ENCODE data around the gene NUP133. TPM values are rescaled to one million over a fixed set of nuclear protein-coding genes. Genes with fewer than 3 reads are reported as not detected.

NUP133 gene
- total and polyA plus RNA-seq, 2 experiments from 2014 or later = 29.5 to 65.4 TPM

DNA sequence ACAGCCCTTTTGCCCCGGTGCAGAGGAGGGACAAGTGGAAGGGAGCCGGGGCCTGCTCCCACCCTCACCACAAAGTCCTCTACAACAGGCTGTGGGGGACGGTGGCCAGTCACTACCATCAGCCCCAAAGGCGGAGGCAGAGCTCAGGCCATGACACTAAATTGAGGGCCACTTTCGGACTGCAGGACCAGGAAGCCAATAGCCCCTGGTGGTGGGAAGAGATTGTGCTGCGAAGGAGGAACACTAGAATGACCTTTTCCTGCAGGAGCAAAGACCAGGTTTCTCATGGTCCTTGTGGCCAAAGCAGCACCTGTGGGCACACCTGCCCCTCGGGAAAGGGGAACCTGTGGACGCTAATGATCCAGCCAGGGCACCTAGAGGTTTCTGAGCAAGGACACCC, 104.6 kb downstream of the NUP133 start (continued):
- TF ChIP-seq REST (IDR thresholded peaks at IDR 0.05; ENCODE audit: unreplicated experiment) = no peak
- TF ChIP-seq CREB1 (CRISPR knock-in tag; IDR thresholded peaks at IDR 0.05; ENCODE audit: low read depth) = no peak
- TF ChIP-seq ZNF331 (CRISPR knock-in tag; IDR thresholded peaks at IDR 0.05; ENCODE audit: low read depth) = no peak
- TF ChIP-seq, protein P1, sequence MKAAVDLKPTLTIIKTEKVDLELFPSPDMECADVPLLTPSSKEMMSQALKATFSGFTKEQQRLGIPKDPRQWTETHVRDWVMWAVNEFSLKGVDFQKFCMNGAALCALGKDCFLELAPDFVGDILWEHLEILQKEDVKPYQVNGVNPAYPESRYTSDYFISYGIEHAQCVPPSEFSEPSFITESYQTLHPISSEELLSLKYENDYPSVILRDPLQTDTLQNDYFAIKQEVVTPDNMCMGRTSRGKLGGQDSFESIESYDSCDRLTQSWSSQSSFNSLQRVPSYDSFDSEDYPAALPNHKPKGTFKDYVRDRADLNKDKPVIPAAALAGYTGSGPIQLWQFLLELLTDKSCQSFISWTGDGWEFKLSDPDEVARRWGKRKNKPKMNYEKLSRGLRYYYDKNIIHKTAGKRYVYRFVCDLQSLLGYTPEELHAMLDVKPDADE (IDR thresholded peaks at IDR 0.05) = no peak
- TF ChIP-seq STAT1 (IDR thresholded peaks at IDR 0.05; ENCODE audit: unreplicated experiment) = no peak
- no peak for TF ChIP-seq ZNF114 (CRISPR knock-in tag; IDR thresholded peaks at IDR 0.05)

DNA sequence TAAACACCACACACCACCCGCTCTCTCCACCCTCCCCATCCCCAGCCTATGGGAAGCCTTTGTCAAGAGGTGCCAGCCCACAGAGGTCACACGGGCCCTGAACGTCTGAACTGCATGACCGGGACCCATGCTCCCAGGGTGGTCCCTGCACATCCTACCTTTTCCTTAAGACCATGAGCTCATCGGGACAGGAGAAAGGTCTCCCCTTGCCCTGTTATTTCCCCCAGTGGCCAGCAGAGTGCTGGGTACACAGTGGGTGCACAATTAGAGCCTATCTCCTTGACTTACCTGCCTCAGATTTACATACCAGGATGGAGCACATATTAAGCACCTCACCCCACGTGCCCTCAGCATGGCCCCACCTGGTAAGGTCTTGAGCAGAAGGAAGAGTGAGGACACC, 105.1 kb downstream of the NUP133 start:
- Histone ChIP-seq H3F3A (replicated peaks; ENCODE audit: low read depth) (no peaks in the 10 kb centered on the region), H3K4me2 (no peak overlapping the region), H3K4me3 (no peak overlapping the region), H3K27ac (ENCODE audit: low read depth) (no peak overlapping the region), H4K20me1 (replicated peaks; ENCODE audit: insufficient read depth) (no peaks in the 10 kb centered on the region), H2AFZ (0 out of 2 replicates have a peak overlapping the region, but pooled peaks have one; percentile 18), H3K36me3 (ENCODE audit: insufficient read depth) (no peaks in the 10 kb centered on the region), H3K79me2 (replicated peaks; ENCODE audit: insufficient read depth) (no peaks in the 10 kb centered on the region), H3K4me1 (ENCODE audit: insufficient read depth) (peaks cover 8% of the 10 kb centered on the region; the same call in 1 of the 2 replicates), H3K27me3 (ENCODE audit: insufficient read depth) (peaks cover 28% of the 10 kb centered on the region), H3K9me2 (ENCODE audit: insufficient read depth) (peaks cover 3% of the 10 kb centered on the region)
- Mint-ChIP-seq H3K4me1 (peaks cover 3% of the 10 kb centered on the region), H3K36me3 (ENCODE audit: low read depth) (no peaks in the 10 kb centered on the region), H3K9me3 (peaks cover 3% of the 10 kb centered on the region; the same call in 1 of the 3 replicates), H3K27me3 (ENCODE audit: insufficient read depth, low read depth, poor library complexity) (peaks cover 40% of the 10 kb centered on the region), H3K4me3 (no peak overlapping the region), H3K27ac (no peak overlapping the region)
- DNase-seq (ENCODE audit: low spot score) (no peak), ATAC-seq (no peak)
- TF ChIP-seq, protein P2, sequence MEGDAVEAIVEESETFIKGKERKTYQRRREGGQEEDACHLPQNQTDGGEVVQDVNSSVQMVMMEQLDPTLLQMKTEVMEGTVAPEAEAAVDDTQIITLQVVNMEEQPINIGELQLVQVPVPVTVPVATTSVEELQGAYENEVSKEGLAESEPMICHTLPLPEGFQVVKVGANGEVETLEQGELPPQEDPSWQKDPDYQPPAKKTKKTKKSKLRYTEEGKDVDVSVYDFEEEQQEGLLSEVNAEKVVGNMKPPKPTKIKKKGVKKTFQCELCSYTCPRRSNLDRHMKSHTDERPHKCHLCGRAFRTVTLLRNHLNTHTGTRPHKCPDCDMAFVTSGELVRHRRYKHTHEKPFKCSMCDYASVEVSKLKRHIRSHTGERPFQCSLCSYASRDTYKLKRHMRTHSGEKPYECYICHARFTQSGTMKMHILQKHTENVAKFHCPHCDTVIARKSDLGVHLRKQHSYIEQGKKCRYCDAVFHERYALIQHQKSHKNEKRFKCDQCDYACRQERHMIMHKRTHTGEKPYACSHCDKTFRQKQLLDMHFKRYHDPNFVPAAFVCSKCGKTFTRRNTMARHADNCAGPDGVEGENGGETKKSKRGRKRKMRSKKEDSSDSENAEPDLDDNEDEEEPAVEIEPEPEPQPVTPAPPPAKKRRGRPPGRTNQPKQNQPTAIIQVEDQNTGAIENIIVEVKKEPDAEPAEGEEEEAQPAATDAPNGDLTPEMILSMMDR (conservative IDR thresholded peaks at IDR 0.05; ENCODE audit: low read depth in 2 of 2) = no peak
- no peak for TF ChIP-seq EZH2phosphoT487 (IDR thresholded peaks at IDR 0.05; ENCODE audit: unreplicated experiment)
- TF ChIP-seq EZH2 (IDR thresholded peaks at IDR 0.05; ENCODE audit: low read depth, unreplicated experiment) = no peak
- TF ChIP-seq STAT1 (IDR thresholded peaks at IDR 0.05; ENCODE audit: unreplicated experiment) = no peak
- no peak for TF ChIP-seq ZNF331 (CRISPR knock-in tag; IDR thresholded peaks at IDR 0.05; ENCODE audit: low read depth)
- no peak for TF ChIP-seq NANOG (IDR thresholded peaks at IDR 0.05; ENCODE audit: borderline replicate concordance)
- no peak for TF ChIP-seq ZNF114 (CRISPR knock-in tag; IDR thresholded peaks at IDR 0.05)
- TF ChIP-seq, protein P1 (IDR thresholded peaks at IDR 0.05) = no peak
- TF ChIP-seq ZNF462 (CRISPR knock-in tag; IDR thresholded peaks at IDR 0.05) = no peak
